Measurements from ENCODE around the gene S100A7. TPM values are rescaled to one million over a fixed set of nuclear protein-coding genes. Genes with fewer than 3 reads are reported as not detected.

S100A7 gene
- total and polyA plus RNA-seq, 2 of the 8 experiments (the other 6 are each of a cell fraction or from before 2014, with no cell fraction given) = not detected

DNA sequence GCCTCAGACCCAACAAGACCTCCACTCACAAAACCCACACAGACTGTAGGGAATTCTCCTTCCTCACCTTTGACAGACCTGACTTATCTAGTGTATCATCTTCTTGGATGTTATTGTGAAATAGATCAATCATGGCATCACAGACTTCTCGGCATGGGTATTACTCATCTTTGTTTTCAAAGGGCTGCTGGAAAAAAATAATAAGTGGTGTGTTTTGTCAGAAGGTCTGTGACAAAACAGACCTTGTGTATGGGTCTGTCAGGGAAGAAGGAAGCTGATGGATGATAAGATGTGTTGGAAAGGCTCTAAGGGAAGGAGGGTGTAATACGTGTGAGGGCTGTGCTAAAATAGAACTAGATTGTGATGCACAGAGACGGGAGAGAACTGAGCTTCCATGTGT, 13.9 kb upstream of the S100A7 start (continued):
- TF ChIP-seq CHD1 (IDR thresholded peaks at IDR 0.05; ENCODE audit: low read depth, low read length) = no peak
- no peak for TF ChIP-seq CBX5 (IDR thresholded peaks at IDR 0.05; ENCODE audit: low read depth, low read length)

All from H1 (cell line).